ENCODE results near the gene FAM149A.

DNA sequence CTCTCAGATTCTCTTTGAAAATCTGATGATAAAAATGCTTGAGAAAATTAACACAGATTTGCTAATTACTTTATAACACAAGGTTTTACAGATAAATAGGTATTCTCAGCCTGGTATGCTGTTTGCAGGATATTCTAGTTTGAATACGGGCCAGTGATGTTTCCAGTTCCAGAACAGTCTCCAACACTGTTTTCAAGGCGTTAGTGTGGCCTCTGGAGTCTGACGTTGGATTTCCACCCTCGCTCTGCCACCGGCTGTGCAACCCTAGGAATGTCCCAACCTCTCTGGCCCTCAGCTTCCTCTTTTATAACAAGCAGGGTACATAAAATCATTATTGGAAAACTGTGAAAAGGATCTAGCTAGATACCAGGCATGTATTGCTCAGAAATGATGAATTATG is 63.1 kb downstream of the FAM149A start:
- TF ChIP-seq, protein P1, sequence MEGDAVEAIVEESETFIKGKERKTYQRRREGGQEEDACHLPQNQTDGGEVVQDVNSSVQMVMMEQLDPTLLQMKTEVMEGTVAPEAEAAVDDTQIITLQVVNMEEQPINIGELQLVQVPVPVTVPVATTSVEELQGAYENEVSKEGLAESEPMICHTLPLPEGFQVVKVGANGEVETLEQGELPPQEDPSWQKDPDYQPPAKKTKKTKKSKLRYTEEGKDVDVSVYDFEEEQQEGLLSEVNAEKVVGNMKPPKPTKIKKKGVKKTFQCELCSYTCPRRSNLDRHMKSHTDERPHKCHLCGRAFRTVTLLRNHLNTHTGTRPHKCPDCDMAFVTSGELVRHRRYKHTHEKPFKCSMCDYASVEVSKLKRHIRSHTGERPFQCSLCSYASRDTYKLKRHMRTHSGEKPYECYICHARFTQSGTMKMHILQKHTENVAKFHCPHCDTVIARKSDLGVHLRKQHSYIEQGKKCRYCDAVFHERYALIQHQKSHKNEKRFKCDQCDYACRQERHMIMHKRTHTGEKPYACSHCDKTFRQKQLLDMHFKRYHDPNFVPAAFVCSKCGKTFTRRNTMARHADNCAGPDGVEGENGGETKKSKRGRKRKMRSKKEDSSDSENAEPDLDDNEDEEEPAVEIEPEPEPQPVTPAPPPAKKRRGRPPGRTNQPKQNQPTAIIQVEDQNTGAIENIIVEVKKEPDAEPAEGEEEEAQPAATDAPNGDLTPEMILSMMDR (IDR thresholded peaks at IDR 0.05): no peak
- TF ChIP-seq EZH2 (IDR thresholded peaks at IDR 0.05; ENCODE audit: borderline replicate concordance, insufficient read depth, low read depth, low read length, poor library complexity, severe bottlenecking): no peak

All from B cell (primary cell).